ENCODE data around the gene CHCHD10.

GRCh38 chr22:23782703-23783102, 14.9 kb upstream of the CHCHD10 start:
- no peak for TF ChIP-seq EZH2phosphoT487 (IDR thresholded peaks at IDR 0.05; ENCODE audit: insufficient read depth, low read depth)
- TF ChIP-seq EZH2 (IDR thresholded peaks at IDR 0.05; ENCODE audit: insufficient read depth, poor library complexity, severe bottlenecking) = no peak

All from GM23248 (cell line).